NB4 (cell line): ENCODE results near the gene CASTOR2.
"Not testable (repeated sequence)": the region's sequence is repeated elsewhere in the genome, so short reads cannot be mapped to it uniquely, and the experiment has no call there.

Experiments
- POLR2A ChIP-seq: IDR thresholded peaks from 2 replicates; pipeline ENCODE4 v1.6.1; 2011; ENCODE audit warnings: mild to moderate bottlenecking; ENCODE audit not compliant: insufficient read length; ENCODE audit errors: extremely low read depth
- TF ChIP-seq, protein P1 (sequence below): IDR thresholded peaks from one replicate; pipeline ENCODE4 v1.5.1; 2012; ENCODE audit warnings: low read depth, low read length

DNA sequence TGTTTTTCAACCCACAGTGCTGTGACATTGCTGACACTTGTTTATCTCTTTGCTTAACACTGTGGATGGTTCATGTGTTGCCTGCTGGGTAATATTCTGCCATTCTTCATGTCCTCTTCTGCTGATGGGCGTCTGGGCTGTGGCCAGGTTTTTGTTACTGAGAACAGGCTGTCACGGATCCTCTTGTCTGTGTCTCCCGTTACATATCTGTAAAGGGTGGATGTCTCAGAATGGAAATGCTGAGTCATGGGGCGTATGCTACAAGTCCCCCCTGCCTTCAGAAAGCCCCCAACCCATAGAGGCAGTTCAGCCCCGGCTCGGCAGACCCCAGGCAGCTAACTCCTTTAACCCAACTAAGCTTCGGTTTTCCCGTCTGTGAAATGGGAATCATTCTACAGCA lies 33.3 kb downstream of the CASTOR2 start:
- TF ChIP-seq, protein P1, sequence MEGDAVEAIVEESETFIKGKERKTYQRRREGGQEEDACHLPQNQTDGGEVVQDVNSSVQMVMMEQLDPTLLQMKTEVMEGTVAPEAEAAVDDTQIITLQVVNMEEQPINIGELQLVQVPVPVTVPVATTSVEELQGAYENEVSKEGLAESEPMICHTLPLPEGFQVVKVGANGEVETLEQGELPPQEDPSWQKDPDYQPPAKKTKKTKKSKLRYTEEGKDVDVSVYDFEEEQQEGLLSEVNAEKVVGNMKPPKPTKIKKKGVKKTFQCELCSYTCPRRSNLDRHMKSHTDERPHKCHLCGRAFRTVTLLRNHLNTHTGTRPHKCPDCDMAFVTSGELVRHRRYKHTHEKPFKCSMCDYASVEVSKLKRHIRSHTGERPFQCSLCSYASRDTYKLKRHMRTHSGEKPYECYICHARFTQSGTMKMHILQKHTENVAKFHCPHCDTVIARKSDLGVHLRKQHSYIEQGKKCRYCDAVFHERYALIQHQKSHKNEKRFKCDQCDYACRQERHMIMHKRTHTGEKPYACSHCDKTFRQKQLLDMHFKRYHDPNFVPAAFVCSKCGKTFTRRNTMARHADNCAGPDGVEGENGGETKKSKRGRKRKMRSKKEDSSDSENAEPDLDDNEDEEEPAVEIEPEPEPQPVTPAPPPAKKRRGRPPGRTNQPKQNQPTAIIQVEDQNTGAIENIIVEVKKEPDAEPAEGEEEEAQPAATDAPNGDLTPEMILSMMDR = not testable (repeated sequence)
- TF ChIP-seq POLR2A = not testable (repeated sequence)
